Neural cell (in vitro differentiated cells): Measurements from ENCODE around the gene CROCC2. TPM values are rescaled to one million over a fixed set of nuclear protein-coding genes. Genes with fewer than 3 reads are reported as not detected.
"Not testable (repeated sequence)": the region's sequence is repeated elsewhere in the genome, so short reads cannot be mapped to it uniquely, and the experiment has no call there.

Experiments
- H2AFZ ChIP-seq: fragments of 200-600, 300-800 bp; sonication (generic), shearing (Covaris generic); 2 replicates; pipeline ENCODE4 v1.6.0; 2014; ENCODE audit warnings: low read depth, mild to moderate bottlenecking, antibody characterized with exemption, low read length, moderate library complexity
- H3F3A ChIP-seq: fragments of 200-600 bp; shearing (Covaris generic); 2 replicates; pipeline ENCODE4 v1.6.1; 2016; ENCODE audit warnings: mild to moderate bottlenecking, moderate library complexity, mixed read lengths, antibody characterized with exemption, low read length; ENCODE audit not compliant: insufficient read depth, poor library complexity, severe bottlenecking
- H3K27ac ChIP-seq: fragments of 200-600, 300-800 bp; sonication (generic), shearing (Covaris generic); 2 replicates; pipeline ENCODE4 v1.5.1; 2014; ENCODE audit warnings: mild to moderate bottlenecking, low read length, moderate library complexity
- H3K27me3 ChIP-seq: fragments of 300-800, 200-600 bp; sonication (generic), shearing (Covaris generic); 2 replicates; pipeline ENCODE4 v1.6.0; 2014; ENCODE audit warnings: mild to moderate bottlenecking, low read depth, low read length, moderate library complexity; ENCODE audit not compliant: insufficient read depth
- H3K36me3 ChIP-seq: fragments of 300-800, 200-600 bp; sonication (generic), shearing (Covaris generic); 2 replicates; pipeline ENCODE4 v1.5.1; 2014; ENCODE audit warnings: mild to moderate bottlenecking, antibody characterized with exemption, low read length, moderate library complexity; ENCODE audit not compliant: insufficient read depth
- H3K4me2 ChIP-seq: fragments of 300-800, 200-600 bp; sonication (generic), shearing (Covaris generic); 2 replicates; pipeline ENCODE4 v1.6.0; 2014; ENCODE audit warnings: mild to moderate bottlenecking, low read length
- H3K4me3 ChIP-seq: fragments of 300-800, 200-600 bp; sonication (generic), shearing (Covaris generic); 2 replicates; pipeline ENCODE4 v1.5.1; 2014; ENCODE audit warnings: mild to moderate bottlenecking, low read length, moderate library complexity
- H3K79me2 ChIP-seq: fragments of 200-600 bp; shearing (Covaris generic); replicated peaks from 2 replicates; pipeline ENCODE4 v1.6.0; 2014; ENCODE audit warnings: mild to moderate bottlenecking, low read length, moderate library complexity; ENCODE audit not compliant: insufficient read depth
- H3K9ac ChIP-seq: fragments of 300-800, 200-600 bp; sonication (generic), shearing (Covaris generic); 2 replicates; pipeline ENCODE4 v1.6.1; 2016; ENCODE audit warnings: mild to moderate bottlenecking, low read length, mixed read lengths
- H3K9me2 ChIP-seq: fragments of 200-600 bp; shearing (Covaris generic); 2 replicates; pipeline ENCODE4 v1.6.1; 2016; ENCODE audit warnings: mild to moderate bottlenecking, low read length, mixed read lengths; ENCODE audit not compliant: insufficient read depth
- H3K9me3 ChIP-seq: fragments of 200-600, 300-800 bp; sonication (generic), shearing (Covaris generic); 2 replicates; pipeline ENCODE4 v1.6.1; 2016; ENCODE audit warnings: mild to moderate bottlenecking, mixed run types, low read length, moderate library complexity, mixed read lengths
- H4K20me1 ChIP-seq: fragments of 200-600 bp; shearing (Covaris generic); 2 replicates; pipeline ENCODE4 v1.6.1; 2016; ENCODE audit warnings: mild to moderate bottlenecking, mixed run types; ENCODE audit not compliant: insufficient read depth
- CTCF ChIP-seq: fragments of 450-650 bp; IDR thresholded peaks from 2 replicates; pipeline ENCODE4 v1.5.1; 2014; ENCODE audit warnings: antibody characterized with exemption, mild to moderate bottlenecking, moderate library complexity; ENCODE audit not compliant: poor library complexity, severe bottlenecking
- EP300 ChIP-seq: fragments of 450-650 bp; conservative IDR thresholded peaks from 2 replicates; pipeline ENCODE4 v1.6.1; 2014; ENCODE audit warnings: antibody characterized with exemption, mild to moderate bottlenecking, moderate library complexity; ENCODE audit not compliant: poor library complexity, severe bottlenecking
- EZH2 ChIP-seq: fragments of 200-600, 300-800 bp; shearing (Covaris generic), sonication (generic); IDR thresholded peaks from 2 replicates; pipeline ENCODE4 v1.6.1; 2014; ENCODE audit warnings: antibody characterized with exemption, low read length, borderline replicate concordance, mild to moderate bottlenecking; ENCODE audit not compliant: insufficient read depth, poor library complexity, severe bottlenecking
- MXI1 ChIP-seq: fragments of 450-650 bp; conservative IDR thresholded peaks from 2 replicates; pipeline ENCODE4 v1.6.1; 2014; ENCODE audit warnings: antibody characterized with exemption, mild to moderate bottlenecking; ENCODE audit not compliant: poor library complexity, severe bottlenecking
- POLR2AphosphoS5 ChIP-seq: IDR thresholded peaks from 2 replicates; pipeline ENCODE4 v1.6.1; 2012
- RAD21 ChIP-seq: fragments of 450-650 bp; conservative IDR thresholded peaks from 2 replicates; pipeline ENCODE4 v1.6.1; 2014; ENCODE audit warnings: antibody characterized with exemption, mild to moderate bottlenecking, moderate library complexity
- REST ChIP-seq: IDR thresholded peaks from 2 replicates; pipeline ENCODE4 v1.6.1; 2012; ENCODE audit warnings: borderline replicate concordance
- SMC3 ChIP-seq: fragments of 450-650 bp; conservative IDR thresholded peaks from 2 replicates; pipeline ENCODE4 v1.6.1; 2014; ENCODE audit warnings: antibody characterized with exemption, mild to moderate bottlenecking, moderate library complexity; ENCODE audit not compliant: poor library complexity
- TAF1 ChIP-seq: IDR thresholded peaks from 2 replicates; pipeline ENCODE4 v1.6.1; 2012; ENCODE audit warnings: low read depth
- polyA plus RNA-seq: library from polyadenylated mRNA; depleted of rRNA; stranded (reverse); fragments of >200 nt; gene quantifications from 2 replicates; pipeline ENCODE4 v1.2.3, GENCODE V29; 2014

Gene CROCC2
- polyA plus RNA-seq, 1 donor from 2014 or later: 0.09 TPM

GRCh38 chr2:240974771-240975572 is 68.8 kb downstream of the CROCC2 start:
- no peaks in the 10 kb centered on the region for H3F3A ChIP-seq
- no peak overlapping the region for H3K4me3 ChIP-seq
- TF ChIP-seq CTCF (no peak), RAD21 (no peak), EP300 (no peak), POLR2AphosphoS5 (no peak), EZH2 (no peak), SMC3 (no peak), MXI1 (no peak), TAF1 (no peak), REST (no peak)
- no peak overlapping the region for H3K27ac ChIP-seq
- no peaks in the 10 kb centered on the region for H3K9me3 ChIP-seq
- no peak overlapping the region for H3K9ac ChIP-seq
- H3K27me3 ChIP-seq: no peaks in the 10 kb centered on the region
- H3K36me3 ChIP-seq: no peaks in the 10 kb centered on the region
- H3K9me2 ChIP-seq: no peaks in the 10 kb centered on the region
- no peaks in the 10 kb centered on the region for H3K79me2 ChIP-seq
- H2AFZ ChIP-seq: no peak overlapping the region
- H4K20me1 ChIP-seq: no peaks in the 10 kb centered on the region
- no peak overlapping the region for H3K4me2 ChIP-seq

- H3K4me3 ChIP-seq, H3F3A ChIP-seq, H3K27me3 ChIP-seq, H3K9ac ChIP-seq, H4K20me1 ChIP-seq, H3K79me2 ChIP-seq, H3K27ac ChIP-seq, H3K9me3 ChIP-seq, H3K9me2 ChIP-seq, H3K36me3 ChIP-seq, H2AFZ ChIP-seq, H3K4me2 ChIP-seq: not testable (repeated sequence)
Observed at GRCh38 chr2:240975903-240976302, 69.8 kb downstream of the CROCC2 start.

- Histone ChIP-seq H3K9ac (no peak overlapping the region), H3K4me2 (no peak overlapping the region), H3K4me3 (no peak overlapping the region), H3F3A (no peaks in the 10 kb centered on the region), H3K9me2 (no peaks in the 10 kb centered on the region), H3K36me3 (no peaks in the 10 kb centered on the region), H3K9me3 (no peaks in the 10 kb centered on the region), H3K79me2 (no peaks in the 10 kb centered on the region), H2AFZ (no peak overlapping the region), H3K27ac (no peak overlapping the region), H3K27me3 (peaks cover 16% of the 10 kb centered on the region), H4K20me1 (no peaks in the 10 kb centered on the region)
- no peak for TF ChIP-seq RAD21
- no peak for TF ChIP-seq REST
- TF ChIP-seq SMC3: no peak
- no peak for TF ChIP-seq POLR2AphosphoS5
- TF ChIP-seq EZH2: no peak
- TF ChIP-seq TAF1: no peak
- no peak for TF ChIP-seq CTCF
- no peak for TF ChIP-seq MXI1
- TF ChIP-seq EP300: no peak
Observed at GRCh38 chr2:240981280-240981679, 75.1 kb downstream of the CROCC2 start.
